Measurements from ENCODE around the gene SLC36A2.

- TF ChIP-seq CTCF (conservative IDR thresholded peaks at IDR 0.05; ENCODE audit: low read length) (no peak), EZH2phosphoT487 (IDR thresholded peaks at IDR 0.05; ENCODE audit: borderline replicate concordance, low read depth, low read length) (no peak)
Measured at GRCh38 chr5:151283120-151283825, 64.1 kb downstream of the SLC36A2 start.

All from OCI-LY7 (cell line).